ENCODE data around the gene C11orf42. TPM values are rescaled to one million over a fixed set of nuclear protein-coding genes. Genes with fewer than 3 reads are reported as not detected.

Gene C11orf42
- total and polyA plus RNA-seq, 2 donors (not counting 1 experiment from before 2014, with no cell fraction given), result not detected

- Histone ChIP-seq H3K27ac (ENCODE audit: low read length in 2 of 2) (no peak overlapping the region), H3K4me3 (ENCODE audit: control extremely low read depth in 1 of 5, extremely low read depth in 1 of 5, insufficient read depth in 1 of 5, low read depth in 2 of 5, low read length in 4 of 5) (no peak overlapping the region), H3K79me2 (ENCODE audit: control insufficient read depth, insufficient read depth, low read length) (no peaks in the 10 kb centered on the region), H3K4me2 (replicated peaks; ENCODE audit: low read depth, low read length, poor library complexity, severe bottlenecking) (no peak overlapping the region), H3K27me3 (replicated peaks in 1 of 4; ENCODE audit: control extremely low read depth in 1 of 4, control insufficient read depth in 3 of 4, insufficient read depth in 4 of 4, low read length in 3 of 4) (peaks cover 0 to 21% (median 4%) of the 10 kb centered on the region in 4 experiments), H4K20me1 (ENCODE audit: control insufficient read depth, insufficient read depth, low read length, poor library complexity, severe bottlenecking) (no peaks in the 10 kb centered on the region), H3K36me3 (replicated peaks in 1 of 2; ENCODE audit: control extremely low read depth in 1 of 2, control insufficient read depth in 1 of 2, extremely low read depth in 1 of 2, insufficient read depth in 2 of 2, low read length in 1 of 2) (no peaks in the 10 kb centered on the region), H2AFZ (ENCODE audit: insufficient read depth, low read depth, low read length, poor library complexity, severe bottlenecking) (no peak overlapping the region), H3K9ac (ENCODE audit: low read length) (no peak overlapping the region), H3K9me3 (ENCODE audit: control extremely low read depth in 1 of 3, control insufficient read depth in 2 of 3, insufficient read depth in 1 of 3, low read length in 2 of 3) (no peaks in the 10 kb centered on the region), H3K4me1 (ENCODE audit: control insufficient read depth in 2 of 2, insufficient read depth in 2 of 2, low read length in 2 of 2) (no peaks in the 10 kb centered on the region)
- no peaks in the 10 kb centered on the region for H3K4me1 Mint-ChIP-seq
- H3K27ac Mint-ChIP-seq, result no peak overlapping the region
- TF ChIP-seq EZH2 (IDR thresholded peaks at IDR 0.05; ENCODE audit: borderline replicate concordance, insufficient read depth, low read depth, low read length, poor library complexity, severe bottlenecking), result no peak
- intact Hi-C loops (cut with micrococcal nuclease), result no loop called here
- WGBS (ENCODE audit: insufficient coverage), result 93% methylated on average over 7 of the region's 7 CpGs
- no peaks in the 10 kb centered on the region for H3K9me3 Mint-ChIP-seq (ENCODE audit: insufficient read depth)
- ATAC-seq (ENCODE audit: low read depth), result no peak
- no peak for DNase-seq
- POLR2A ChIA-PET, result no interaction called here
- peaks cover 35% of the 10 kb centered on the region for H3K27me3 Mint-ChIP-seq
- no peak overlapping the region for H3K4me3 Mint-ChIP-seq
- CTCF ChIA-PET, result no interaction called here
Observed at GRCh38 chr11:6241316-6241715, 36.0 kb downstream of the C11orf42 start.

- H3K9ac ChIP-seq (ENCODE audit: low read length), result no peak overlapping the region
- H3K4me2 ChIP-seq (replicated peaks; ENCODE audit: low read depth, low read length, poor library complexity, severe bottlenecking), result no peak overlapping the region
- H3K27me3 ChIP-seq (replicated peaks in 1 of 4; ENCODE audit: control extremely low read depth in 1 of 4, control insufficient read depth in 3 of 4, insufficient read depth in 4 of 4, low read length in 3 of 4), result peaks cover 0 to 5% (median 2%) of the 10 kb centered on the region in 4 experiments
- no peaks in the 10 kb centered on the region for H3K79me2 ChIP-seq (ENCODE audit: control insufficient read depth, insufficient read depth, low read length)
- H3K9me3 ChIP-seq (ENCODE audit: control extremely low read depth in 1 of 3, control insufficient read depth in 2 of 3, insufficient read depth in 1 of 3, low read length in 2 of 3), result peaks cover 0 to 3% (median 0%) of the 10 kb centered on the region in 3 donors
- WGBS (ENCODE audit: insufficient coverage), result 95% methylated on average over 2 of the region's 2 CpGs
- no peaks in the 10 kb centered on the region for H3K4me1 Mint-ChIP-seq
- H2AFZ ChIP-seq (ENCODE audit: insufficient read depth, low read depth, low read length, poor library complexity, severe bottlenecking), result no peak overlapping the region
- CTCF ChIA-PET, result no interaction called here
- ATAC-seq (ENCODE audit: low read depth) (no peak), DNase-seq (no peak)
- POLR2A ChIA-PET, result no interaction called here
- H3K9me3 Mint-ChIP-seq (ENCODE audit: insufficient read depth), result no peaks in the 10 kb centered on the region
- no peak overlapping the region for H3K27ac ChIP-seq (ENCODE audit: low read length in 2 of 2)
- no peak for TF ChIP-seq CTCF (IDR thresholded peaks at IDR 0.05)
- no peak for TF ChIP-seq EZH2 (IDR thresholded peaks at IDR 0.05; ENCODE audit: borderline replicate concordance, insufficient read depth, low read depth, low read length, poor library complexity, severe bottlenecking)
- intact Hi-C loops (cut with micrococcal nuclease), result no loop called here
- H3K27ac Mint-ChIP-seq, result no peak overlapping the region
- H3K4me3 Mint-ChIP-seq, result no peak overlapping the region
- peaks cover 35% of the 10 kb centered on the region for H3K27me3 Mint-ChIP-seq
- H3K4me3 ChIP-seq (ENCODE audit: control extremely low read depth in 1 of 5, extremely low read depth in 1 of 5, insufficient read depth in 1 of 5, low read depth in 2 of 5, low read length in 4 of 5), result no peak overlapping the region
- no peaks in the 10 kb centered on the region for H4K20me1 ChIP-seq (ENCODE audit: control insufficient read depth, insufficient read depth, low read length, poor library complexity, severe bottlenecking)
- H3K36me3 ChIP-seq (replicated peaks in 1 of 2; ENCODE audit: control extremely low read depth in 1 of 2, control insufficient read depth in 1 of 2, extremely low read depth in 1 of 2, insufficient read depth in 2 of 2, low read length in 1 of 2), result no peaks in the 10 kb centered on the region
- H3K4me1 ChIP-seq (ENCODE audit: control insufficient read depth in 2 of 2, insufficient read depth in 2 of 2, low read length in 2 of 2), result no peaks in the 10 kb centered on the region
Observed at GRCh38 chr11:6245536-6245935, 40.2 kb downstream of the C11orf42 start.

Data from B cell (primary cell).